Measurements from ENCODE around the gene ADSS1.
"Not testable (repeated sequence)": the region's sequence is repeated elsewhere in the genome, so short reads cannot be mapped to it uniquely, and the experiment has no call there.

The ADSS1 gene

DNA sequence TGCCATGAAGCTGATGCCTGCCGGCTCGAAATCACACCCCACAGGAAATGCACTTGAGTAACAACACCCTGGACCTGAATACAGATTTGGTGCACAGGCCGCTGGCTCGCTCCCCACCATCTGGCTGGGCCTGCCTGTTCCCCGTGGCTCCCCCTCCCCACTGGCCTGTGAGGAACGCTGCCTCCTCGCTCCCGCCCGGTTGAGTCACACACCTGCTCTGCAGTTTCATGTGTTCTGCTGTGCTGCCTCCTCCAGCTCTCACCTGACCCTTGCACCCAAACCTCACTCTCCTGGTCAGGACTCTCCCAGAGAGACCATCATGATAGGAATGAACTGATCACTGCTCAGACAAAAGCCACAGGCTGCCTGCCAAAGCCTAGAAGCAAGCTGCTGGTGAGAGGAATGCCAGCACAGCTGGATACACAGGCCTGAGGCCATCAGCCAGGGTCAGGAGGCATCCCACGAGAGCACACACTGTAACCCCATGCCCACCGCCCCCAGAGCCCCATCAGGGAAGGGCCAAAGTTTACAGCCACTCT, 25.2 kb downstream of the ADSS1 start:
- H3K27me3 ChIP-seq (ENCODE audit: control insufficient read depth, insufficient read depth, low read length) = no peaks in the 10 kb centered on the region
- peaks cover 18% of the 10 kb centered on the region for H3K4me1 ChIP-seq (ENCODE audit: control insufficient read depth, insufficient read depth, low read length)
- H3K9ac ChIP-seq (ENCODE audit: low read length) = no peak overlapping the region
- H3K36me3 ChIP-seq (ENCODE audit: control insufficient read depth, insufficient read depth, low read length) = no peaks in the 10 kb centered on the region
- H3K27ac ChIP-seq (ENCODE audit: low read depth, low read length) = no peak overlapping the region
- no peak overlapping the region for H3K4me3 ChIP-seq (ENCODE audit: low read length)

DNA sequence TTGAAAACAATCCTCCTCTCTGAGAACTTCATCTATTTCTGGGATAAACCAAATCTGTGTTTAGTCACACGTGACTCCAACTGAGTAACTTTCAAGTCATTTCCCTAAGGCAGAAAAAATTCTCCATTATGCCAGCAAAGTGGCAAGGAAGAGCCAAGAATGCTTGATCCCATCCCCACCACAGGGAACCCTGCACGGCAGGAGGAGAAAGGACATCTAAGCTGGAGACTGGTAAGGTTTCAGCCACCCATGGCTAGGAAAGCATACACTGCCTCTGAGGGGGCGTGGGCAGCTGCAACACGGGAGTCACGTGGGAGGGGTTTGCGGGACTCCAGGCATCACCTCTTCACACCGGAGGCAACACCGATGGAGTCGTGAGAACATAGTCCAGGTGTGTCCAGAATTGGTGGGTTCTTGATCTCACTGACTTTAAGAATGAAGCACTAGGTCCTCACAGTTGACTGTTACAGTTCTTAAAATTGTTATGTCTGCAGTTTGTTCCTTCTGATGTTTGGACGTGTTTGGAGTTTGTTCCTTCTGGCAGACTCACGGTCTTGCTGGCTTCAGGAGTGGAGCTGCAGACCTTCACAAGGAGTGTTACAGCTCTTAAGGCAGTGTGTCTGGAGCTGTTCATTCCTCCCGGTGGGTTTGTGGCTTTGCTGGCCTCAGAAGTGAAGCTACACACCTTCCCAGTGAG, 26.2 kb downstream of the ADSS1 start:
- H3K9ac ChIP-seq (ENCODE audit: low read length) = no peak overlapping the region
- peaks cover 22% of the 10 kb centered on the region for H3K4me1 ChIP-seq (ENCODE audit: control insufficient read depth, insufficient read depth, low read length)

GRCh38 chr14:104750753-104751057, 26.7 kb downstream of the ADSS1 start:
- not testable (repeated sequence) for H3K27me3 ChIP-seq (ENCODE audit: control insufficient read depth, insufficient read depth, low read length); H3K9ac ChIP-seq (ENCODE audit: low read length); H3K36me3 ChIP-seq (ENCODE audit: control insufficient read depth, insufficient read depth, low read length); H3K27ac ChIP-seq (ENCODE audit: low read depth, low read length); H3K4me3 ChIP-seq (ENCODE audit: low read length)
- H3K4me1 ChIP-seq (ENCODE audit: control insufficient read depth, insufficient read depth, low read length) = peaks cover 22% of the 10 kb centered on the region

More for the DNA sequence above, 26.2 kb downstream of the ADSS1 start:
- Histone ChIP-seq H3K36me3 (ENCODE audit: control insufficient read depth, insufficient read depth, low read length) (no peaks in the 10 kb centered on the region), H3K27me3 (ENCODE audit: control insufficient read depth, insufficient read depth, low read length) (no peaks in the 10 kb centered on the region), H3K4me3 (ENCODE audit: low read length) (no peak overlapping the region), H3K27ac (ENCODE audit: low read depth, low read length) (no peak overlapping the region)

- Histone ChIP-seq H3K27ac (ENCODE audit: low read depth, low read length) (peak overlapping the region; percentile 63), H3K4me1 (ENCODE audit: control insufficient read depth, insufficient read depth, low read length) (peaks cover 17% of the 10 kb centered on the region), H3K9ac (ENCODE audit: low read length) (peak overlapping the region; percentile 47), H3K4me3 (ENCODE audit: low read length) (peak overlapping the region; percentile 72), H3K36me3 (ENCODE audit: control insufficient read depth, insufficient read depth, low read length) (peaks cover 9% of the 10 kb centered on the region), H3K27me3 (ENCODE audit: control insufficient read depth, insufficient read depth, low read length) (no peaks in the 10 kb centered on the region)
These were observed 27.8 kb downstream of the ADSS1 start for GRCh38 chr14:104751539-104752422.

DNA sequence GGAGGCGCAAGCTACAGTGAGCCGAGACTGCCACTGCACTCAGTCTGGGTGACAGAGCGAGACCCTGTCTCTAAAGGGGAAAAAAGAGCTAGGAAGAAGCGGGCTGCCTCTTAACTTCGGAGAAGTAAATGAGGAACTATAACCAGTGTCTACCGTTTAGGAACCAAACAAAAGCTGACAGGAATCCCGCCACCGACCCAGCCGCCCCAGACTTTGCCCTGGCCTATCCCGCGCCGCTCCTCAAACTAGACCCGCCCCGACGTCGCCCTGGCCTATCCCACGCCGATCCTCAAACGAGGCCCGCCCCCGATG, 28.4 kb downstream of the ADSS1 start:
- peak overlapping the region; percentile 63 for H3K27ac ChIP-seq (ENCODE audit: low read depth, low read length)
- peaks cover 9% of the 10 kb centered on the region for H3K36me3 ChIP-seq (ENCODE audit: control insufficient read depth, insufficient read depth, low read length)
- H3K4me3 ChIP-seq (ENCODE audit: low read length) = peak overlapping the region; percentile 72
- peak overlapping the region; percentile 47 for H3K9ac ChIP-seq (ENCODE audit: low read length)
- peaks cover 16% of the 10 kb centered on the region for H3K4me1 ChIP-seq (ENCODE audit: control insufficient read depth, insufficient read depth, low read length)
- H3K27me3 ChIP-seq (ENCODE audit: control insufficient read depth, insufficient read depth, low read length) = no peaks in the 10 kb centered on the region

- no peaks in the 10 kb centered on the region for H3K27me3 ChIP-seq (ENCODE audit: control insufficient read depth, insufficient read depth, low read length)
- H3K9ac ChIP-seq (ENCODE audit: low read length) = peak within 1 kb of the TSS; percentile 66
- H3K4me3 ChIP-seq (ENCODE audit: low read length) = peak within 1 kb of the TSS; percentile 90
- peak within 1 kb of the TSS; percentile 78 for H3K27ac ChIP-seq (ENCODE audit: low read depth, low read length)
- peaks cover 13% of the 10 kb centered on the region for H3K4me1 ChIP-seq (ENCODE audit: control insufficient read depth, insufficient read depth, low read length)
- peaks cover 14% of the 10 kb centered on the region for H3K36me3 ChIP-seq (ENCODE audit: control insufficient read depth, insufficient read depth, low read length)
These were observed 28.9 kb downstream of the ADSS1 start, which contains the start of gene SIVA1 for GRCh38 chr14:104752735-104753527. Gene SIVA1, plus strand, starts transcription at chr14:104753147. Its CDS starts 55 bp downstream, at chr14:104753202.

- Histone ChIP-seq H3K27ac (ENCODE audit: low read depth, low read length) (peak overlapping the region; percentile 78), H3K36me3 (ENCODE audit: control insufficient read depth, insufficient read depth, low read length) (peaks cover 14% of the 10 kb centered on the region), H3K4me1 (ENCODE audit: control insufficient read depth, insufficient read depth, low read length) (peaks cover 13% of the 10 kb centered on the region), H3K27me3 (ENCODE audit: control insufficient read depth, insufficient read depth, low read length) (no peaks in the 10 kb centered on the region), H3K4me3 (ENCODE audit: low read length) (peak overlapping the region; percentile 90), H3K9ac (ENCODE audit: low read length) (peak overlapping the region; percentile 66)
These were observed 29.6 kb downstream of the ADSS1 start for GRCh38 chr14:104753528-104754212.

- Histone ChIP-seq H3K27ac (ENCODE audit: low read depth, low read length) (no peak overlapping the region), H3K36me3 (ENCODE audit: control insufficient read depth, insufficient read depth, low read length) (peaks cover 19% of the 10 kb centered on the region), H3K9ac (ENCODE audit: low read length) (peak overlapping the region; percentile 66), H3K27me3 (ENCODE audit: control insufficient read depth, insufficient read depth, low read length) (no peaks in the 10 kb centered on the region), H3K4me3 (ENCODE audit: low read length) (peak overlapping the region; percentile 90), H3K4me1 (ENCODE audit: control insufficient read depth, insufficient read depth, low read length) (peaks cover 13% of the 10 kb centered on the region)
These were observed 30.3 kb downstream of the ADSS1 start for GRCh38 chr14:104754213-104754851.

GRCh38 chr14:104755621-104756020, 31.6 kb downstream of the ADSS1 start:
- no peak overlapping the region for H3K9ac ChIP-seq (ENCODE audit: low read length)
- H3K27me3 ChIP-seq (ENCODE audit: control insufficient read depth, insufficient read depth, low read length) = no peaks in the 10 kb centered on the region
- H3K4me1 ChIP-seq (ENCODE audit: control insufficient read depth, insufficient read depth, low read length) = peaks cover 13% of the 10 kb centered on the region
- no peak overlapping the region for H3K4me3 ChIP-seq (ENCODE audit: low read length)
- H3K27ac ChIP-seq (ENCODE audit: low read depth, low read length) = no peak overlapping the region
- peaks cover 26% of the 10 kb centered on the region for H3K36me3 ChIP-seq (ENCODE audit: control insufficient read depth, insufficient read depth, low read length)

DNA sequence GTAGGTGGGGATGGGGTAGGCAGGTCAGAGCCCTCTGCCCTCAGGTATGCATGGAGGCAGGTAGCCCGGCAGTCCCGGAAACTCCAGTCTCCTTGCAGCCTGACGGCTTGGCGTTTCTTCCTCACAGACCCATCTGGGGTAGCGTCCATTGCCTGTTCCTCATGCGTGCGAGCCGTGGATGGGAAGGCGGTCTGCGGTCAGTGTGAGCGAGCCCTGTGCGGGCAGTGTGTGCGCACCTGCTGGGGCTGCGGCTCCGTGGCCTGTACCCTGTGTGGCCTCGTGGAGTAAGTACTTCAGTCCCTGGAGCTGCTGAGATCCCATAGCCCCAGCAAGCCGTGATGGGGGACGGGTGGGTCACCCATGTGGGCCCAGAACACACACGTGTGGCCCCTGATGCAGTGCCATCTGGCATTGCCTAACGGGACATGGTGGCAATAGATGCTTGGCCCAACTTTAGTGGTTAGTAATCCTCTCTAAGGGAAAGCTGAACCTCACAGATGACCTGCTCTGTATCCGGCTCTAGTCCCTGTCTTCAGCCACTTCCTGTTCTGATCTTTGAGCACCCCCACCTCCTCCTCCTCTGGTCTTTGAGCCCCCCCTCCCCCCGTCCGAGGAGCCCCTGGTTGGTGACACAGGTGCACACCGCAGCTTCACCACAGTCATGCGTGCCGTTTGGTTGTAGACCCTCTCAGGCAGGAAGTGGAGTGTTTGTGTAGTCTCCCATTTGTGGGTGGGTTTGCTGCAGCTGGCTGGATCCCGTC, 32.6 kb downstream of the ADSS1 start:
- Histone ChIP-seq H3K27ac (ENCODE audit: low read depth, low read length) (no peak overlapping the region), H3K4me1 (ENCODE audit: control insufficient read depth, insufficient read depth, low read length) (peaks cover 13% of the 10 kb centered on the region), H3K36me3 (ENCODE audit: control insufficient read depth, insufficient read depth, low read length) (peaks cover 27% of the 10 kb centered on the region), H3K27me3 (ENCODE audit: control insufficient read depth, insufficient read depth, low read length) (no peaks in the 10 kb centered on the region), H3K9ac (ENCODE audit: low read length) (no peak overlapping the region), H3K4me3 (ENCODE audit: low read length) (no peak overlapping the region)

DNA sequence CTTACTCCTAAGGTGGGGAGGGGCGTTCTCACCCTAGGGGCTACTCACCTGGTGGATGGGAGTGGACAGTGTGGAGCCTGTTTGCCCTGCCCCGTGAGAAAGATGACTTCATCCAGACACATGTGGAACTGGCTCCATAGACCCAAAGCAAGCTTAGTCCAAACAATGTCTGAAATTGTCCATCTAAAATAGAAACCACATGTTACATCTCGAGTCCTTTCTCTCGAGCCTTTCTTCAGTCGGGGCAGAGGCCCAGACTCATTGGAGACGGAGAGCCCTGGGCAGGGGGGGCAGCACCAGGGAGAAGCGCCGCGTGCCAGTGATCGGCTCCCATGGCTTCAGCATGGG, 33.2 kb downstream of the ADSS1 start:
- Histone ChIP-seq H3K9ac (ENCODE audit: low read length) (no peak overlapping the region), H3K36me3 (ENCODE audit: control insufficient read depth, insufficient read depth, low read length) (peaks cover 27% of the 10 kb centered on the region), H3K27me3 (ENCODE audit: control insufficient read depth, insufficient read depth, low read length) (no peaks in the 10 kb centered on the region), H3K4me1 (ENCODE audit: control insufficient read depth, insufficient read depth, low read length) (peaks cover 10% of the 10 kb centered on the region), H3K27ac (ENCODE audit: low read depth, low read length) (no peak overlapping the region), H3K4me3 (ENCODE audit: low read length) (no peak overlapping the region)
